ENCODE measurements around the gene PLA2G4D.
A peak's percentile ranks its signal among the peaks of the same experiment; 100 is the strongest.

Gene PLA2G4D

DNA sequence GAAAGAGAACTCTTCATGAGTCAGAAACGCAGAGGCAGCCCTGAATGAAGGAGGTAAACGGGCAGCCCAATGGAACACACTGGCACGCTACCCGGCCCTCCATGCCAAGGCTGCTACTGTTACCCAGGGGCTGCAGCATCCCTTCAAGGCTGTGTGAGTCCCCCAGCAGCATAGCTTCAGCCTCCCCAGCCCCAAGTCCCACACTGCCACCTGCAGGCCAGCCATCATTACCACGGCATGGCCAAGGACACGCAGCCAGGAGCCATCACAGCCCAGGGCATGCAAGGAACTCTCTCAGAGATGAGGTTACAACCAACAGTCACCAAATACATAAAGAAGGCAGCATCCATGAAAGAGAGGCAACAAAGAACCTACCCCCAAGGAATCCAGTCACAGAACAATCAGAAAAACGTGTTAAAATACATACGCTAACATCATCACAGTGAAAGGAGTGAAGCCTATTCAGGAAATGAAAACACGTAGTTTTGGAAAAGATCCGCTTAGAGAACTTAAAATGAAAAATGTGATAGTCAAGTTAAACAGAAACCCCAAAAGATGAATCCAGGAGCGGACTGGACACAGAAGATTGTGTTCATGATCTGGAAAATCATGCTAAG lies 39.6 kb upstream of the PLA2G4D start:
- Histone ChIP-seq H3K27me3 (ENCODE audit: control insufficient read depth, low read length) (peaks cover 29% of the 10 kb centered on the region), H3K36me3 (ENCODE audit: control insufficient read depth, low read length) (no peaks in the 10 kb centered on the region), H3F3A (ENCODE audit: control insufficient read depth, insufficient read depth) (no peaks in the 10 kb centered on the region), H3K9me3 (ENCODE audit: control insufficient read depth, insufficient read depth, low read length) (no peaks in the 10 kb centered on the region), H4K20me1 (ENCODE audit: control insufficient read depth, insufficient read depth, low read depth, low read length) (no peaks in the 10 kb centered on the region), H3K9me2 (replicated peaks; ENCODE audit: control insufficient read depth, low read length) (no peaks in the 10 kb centered on the region), H3K27ac (ENCODE audit: low read depth, low read length) (no peak overlapping the region), H3K4me1 (ENCODE audit: control insufficient read depth, low read length) (peaks cover 5% of the 10 kb centered on the region; the same call in 1 of the 2 replicates), H3K79me2 (ENCODE audit: control insufficient read depth, low read length) (no peaks in the 10 kb centered on the region), H3K4me3 (ENCODE audit: low read length) (no peak overlapping the region), H3K4me2 (ENCODE audit: low read length) (no peak overlapping the region)
- no peak for TF ChIP-seq EZH2phosphoT487 (IDR thresholded peaks at IDR 0.05; ENCODE audit: borderline replicate concordance, low read length)
- TF ChIP-seq, protein P1, sequence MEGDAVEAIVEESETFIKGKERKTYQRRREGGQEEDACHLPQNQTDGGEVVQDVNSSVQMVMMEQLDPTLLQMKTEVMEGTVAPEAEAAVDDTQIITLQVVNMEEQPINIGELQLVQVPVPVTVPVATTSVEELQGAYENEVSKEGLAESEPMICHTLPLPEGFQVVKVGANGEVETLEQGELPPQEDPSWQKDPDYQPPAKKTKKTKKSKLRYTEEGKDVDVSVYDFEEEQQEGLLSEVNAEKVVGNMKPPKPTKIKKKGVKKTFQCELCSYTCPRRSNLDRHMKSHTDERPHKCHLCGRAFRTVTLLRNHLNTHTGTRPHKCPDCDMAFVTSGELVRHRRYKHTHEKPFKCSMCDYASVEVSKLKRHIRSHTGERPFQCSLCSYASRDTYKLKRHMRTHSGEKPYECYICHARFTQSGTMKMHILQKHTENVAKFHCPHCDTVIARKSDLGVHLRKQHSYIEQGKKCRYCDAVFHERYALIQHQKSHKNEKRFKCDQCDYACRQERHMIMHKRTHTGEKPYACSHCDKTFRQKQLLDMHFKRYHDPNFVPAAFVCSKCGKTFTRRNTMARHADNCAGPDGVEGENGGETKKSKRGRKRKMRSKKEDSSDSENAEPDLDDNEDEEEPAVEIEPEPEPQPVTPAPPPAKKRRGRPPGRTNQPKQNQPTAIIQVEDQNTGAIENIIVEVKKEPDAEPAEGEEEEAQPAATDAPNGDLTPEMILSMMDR (IDR thresholded peaks at IDR 0.05; ENCODE audit: low read depth, low read length, poor library complexity, severe bottlenecking) = peak; percentile 83

DNA sequence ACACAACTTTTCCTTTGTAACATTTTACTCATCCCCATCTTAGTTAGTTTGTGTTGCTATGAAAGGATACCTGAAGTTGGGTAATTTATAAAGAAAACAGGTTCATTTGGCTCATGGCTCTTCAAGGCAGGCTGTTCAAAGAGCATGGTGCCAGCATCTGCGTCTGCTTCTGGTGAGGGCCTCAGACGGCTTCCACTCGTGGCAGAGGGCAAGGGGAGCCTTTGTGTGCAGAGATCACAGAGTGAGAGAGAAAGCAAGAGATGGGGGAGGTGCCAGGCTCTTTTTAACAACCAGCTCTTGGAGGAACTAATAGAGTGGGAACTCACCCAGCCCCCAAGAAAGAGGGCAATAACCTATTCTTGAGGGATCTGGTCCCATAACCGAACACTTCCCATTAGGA lies 39.0 kb upstream of the PLA2G4D start:
- no peaks in the 10 kb centered on the region for H4K20me1 ChIP-seq (ENCODE audit: control insufficient read depth, insufficient read depth, low read depth, low read length)
- no peaks in the 10 kb centered on the region for H3K9me2 ChIP-seq (replicated peaks; ENCODE audit: control insufficient read depth, low read length)
- no peak overlapping the region for H3K4me3 ChIP-seq (ENCODE audit: low read length)
- TF ChIP-seq, protein P1 (IDR thresholded peaks at IDR 0.05; ENCODE audit: low read depth, low read length, poor library complexity, severe bottlenecking) = no peak
- no peak for TF ChIP-seq EZH2phosphoT487 (IDR thresholded peaks at IDR 0.05; ENCODE audit: borderline replicate concordance, low read length)
- no peaks in the 10 kb centered on the region for H3F3A ChIP-seq (ENCODE audit: control insufficient read depth, insufficient read depth)
- H3K27me3 ChIP-seq (ENCODE audit: control insufficient read depth, low read length) = peaks cover 29% of the 10 kb centered on the region
- no peaks in the 10 kb centered on the region for H3K79me2 ChIP-seq (ENCODE audit: control insufficient read depth, low read length)
- no peak overlapping the region for H3K27ac ChIP-seq (ENCODE audit: low read depth, low read length)
- no peak overlapping the region for H3K4me2 ChIP-seq (ENCODE audit: low read length)
- no peaks in the 10 kb centered on the region for H3K9me3 ChIP-seq (ENCODE audit: control insufficient read depth, insufficient read depth, low read length)
- peaks cover 5% of the 10 kb centered on the region; the same call in 1 of the 2 replicates for H3K4me1 ChIP-seq (ENCODE audit: control insufficient read depth, low read length)
- no peaks in the 10 kb centered on the region for H3K36me3 ChIP-seq (ENCODE audit: control insufficient read depth, low read length)

DNA sequence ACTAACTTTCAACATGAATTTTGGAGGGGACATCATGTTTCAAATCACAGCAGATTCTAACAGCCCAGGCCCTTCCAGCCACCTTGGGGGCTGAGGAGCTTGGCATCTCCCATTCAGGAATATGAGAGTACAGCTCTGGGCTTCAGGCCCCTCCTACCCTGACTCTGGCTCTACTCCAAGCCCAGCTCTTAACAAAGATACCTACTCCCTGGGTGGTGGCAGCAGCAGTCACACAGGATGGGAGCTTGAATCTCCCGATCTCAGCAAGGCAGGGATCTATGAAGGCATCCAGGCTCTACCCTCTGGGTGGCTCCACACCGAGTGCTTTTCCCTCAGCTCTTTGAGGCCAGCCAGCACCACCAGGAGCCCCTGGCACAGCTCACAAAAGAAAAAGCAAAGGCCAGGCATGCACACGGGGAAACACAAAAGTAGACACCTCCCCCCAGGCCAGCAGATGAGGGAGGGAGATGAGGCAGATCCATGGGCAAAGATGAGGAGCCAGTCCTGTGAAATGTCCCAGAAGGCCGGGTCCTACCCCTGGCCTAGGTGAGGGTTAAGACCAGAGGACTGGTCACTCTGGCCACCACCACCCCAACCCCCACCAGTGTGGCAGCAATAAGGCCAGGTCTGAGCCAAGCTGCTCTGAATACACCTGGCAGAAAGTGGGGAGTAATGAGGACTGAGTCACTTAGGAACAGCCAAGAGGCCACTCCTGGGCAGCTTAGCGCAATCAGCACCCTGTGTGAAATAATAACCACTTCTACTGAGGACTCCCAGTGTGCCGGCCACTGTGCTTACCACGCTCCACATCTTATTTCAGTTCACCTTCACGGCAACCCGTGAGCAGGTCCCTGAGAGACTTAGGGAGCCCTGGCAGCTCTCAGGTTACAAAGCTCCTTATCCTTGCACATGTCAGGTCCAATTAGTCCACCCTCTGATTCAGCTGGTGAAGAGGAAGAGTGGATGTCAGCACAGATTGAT lies 37.8 kb upstream of the PLA2G4D start:
- H3K79me2 ChIP-seq (ENCODE audit: control insufficient read depth, low read length) = no peaks in the 10 kb centered on the region
- TF ChIP-seq, protein P1 (IDR thresholded peaks at IDR 0.05; ENCODE audit: low read depth, low read length, poor library complexity, severe bottlenecking) = no peak
- no peak for TF ChIP-seq EZH2phosphoT487 (IDR thresholded peaks at IDR 0.05; ENCODE audit: borderline replicate concordance, low read length)
- no peak overlapping the region for H3K27ac ChIP-seq (ENCODE audit: low read depth, low read length)
- H3K27me3 ChIP-seq (ENCODE audit: control insufficient read depth, low read length) = peaks cover 29% of the 10 kb centered on the region
- H3K9me2 ChIP-seq (replicated peaks; ENCODE audit: control insufficient read depth, low read length) = no peaks in the 10 kb centered on the region
- peaks cover 5% of the 10 kb centered on the region; the same call in 1 of the 2 replicates for H3K4me1 ChIP-seq (ENCODE audit: control insufficient read depth, low read length)
- H3K9me3 ChIP-seq (ENCODE audit: control insufficient read depth, insufficient read depth, low read length) = no peaks in the 10 kb centered on the region
- H3K4me2 ChIP-seq (ENCODE audit: low read length) = no peak overlapping the region
- H3K4me3 ChIP-seq (ENCODE audit: low read length) = no peak overlapping the region
- no peaks in the 10 kb centered on the region for H4K20me1 ChIP-seq (ENCODE audit: control insufficient read depth, insufficient read depth, low read depth, low read length)
- H3K36me3 ChIP-seq (ENCODE audit: control insufficient read depth, low read length) = no peaks in the 10 kb centered on the region
- H3F3A ChIP-seq (ENCODE audit: control insufficient read depth, insufficient read depth) = no peaks in the 10 kb centered on the region
